ENCODE data around the gene NDUFA6.
A peak's percentile ranks its signal among the peaks of the same experiment; 100 is the strongest.
"Not testable (repeated sequence)": the region's sequence is repeated elsewhere in the genome, so short reads cannot be mapped to it uniquely, and the experiment has no call there.

The NDUFA6 gene

DNA sequence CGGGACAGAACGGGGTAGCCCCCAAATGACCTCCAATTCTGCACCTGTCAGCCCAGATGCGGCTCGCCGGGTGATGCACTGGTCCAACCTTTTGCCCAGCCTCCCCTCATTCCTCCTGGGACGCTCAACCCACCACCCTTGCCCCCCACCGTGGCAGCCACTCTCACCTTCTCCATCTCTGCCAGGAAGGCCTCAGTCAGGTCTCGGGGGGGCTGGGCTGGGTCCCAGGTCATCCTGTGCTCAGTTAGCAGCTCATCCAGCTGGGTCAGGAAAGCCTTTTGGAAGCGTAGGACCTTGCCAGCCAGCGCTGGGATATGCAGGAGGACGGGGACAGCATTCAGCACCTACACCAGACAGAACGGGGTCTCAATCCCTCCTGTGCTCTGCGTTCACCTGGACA, 37.4 kb upstream of the NDUFA6 start:
- H3K4me3 Mint-ChIP-seq; H3K27ac Mint-ChIP-seq; H3K36me3 Mint-ChIP-seq (ENCODE audit: low read depth); H3K9me3 Mint-ChIP-seq; H3K4me1 Mint-ChIP-seq (ENCODE audit: low read depth); intact Hi-C loops (cut with micrococcal nuclease): not testable (repeated sequence)
- peaks cover 28% of the 10 kb centered on the region for H3K27me3 Mint-ChIP-seq

- H3K9me3 Mint-ChIP-seq, result no peaks in the 10 kb centered on the region
- intact Hi-C loops (cut with micrococcal nuclease), result no loop called here
- H3K4me3 Mint-ChIP-seq, result no peak overlapping the region
- H3K4me1 Mint-ChIP-seq (ENCODE audit: low read depth), result peaks cover 6% of the 10 kb centered on the region
- no peak overlapping the region for H3K27ac Mint-ChIP-seq
- H3K36me3 Mint-ChIP-seq (ENCODE audit: low read depth), result no peaks in the 10 kb centered on the region
- peaks cover 26% of the 10 kb centered on the region for H3K27me3 Mint-ChIP-seq
Observed at GRCh38 chr22:42127606-42128005, 37.0 kb upstream of the NDUFA6 start.

DNA sequence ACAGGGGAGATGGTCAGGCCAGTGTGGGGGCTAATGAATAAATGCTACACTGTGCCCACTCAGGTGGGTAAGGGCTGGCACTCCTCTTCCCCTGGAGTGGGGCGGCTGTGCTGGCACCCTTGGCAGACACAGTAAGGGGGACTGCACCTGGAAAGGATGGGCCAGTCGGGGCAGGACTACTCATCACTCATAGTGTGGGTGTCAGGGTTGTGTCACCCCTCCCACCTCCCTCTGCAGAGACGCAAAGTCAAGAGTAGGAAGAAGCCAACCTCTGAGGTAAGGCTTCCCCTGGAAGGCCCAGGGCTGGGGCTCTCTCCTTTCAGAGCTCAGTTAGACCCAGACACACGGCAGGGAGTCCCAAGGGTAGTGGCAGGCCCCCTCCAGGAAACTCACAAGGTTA, 33.0 kb upstream of the NDUFA6 start:
- H3K27ac Mint-ChIP-seq; H3K9me3 Mint-ChIP-seq; H3K36me3 Mint-ChIP-seq (ENCODE audit: low read depth); intact Hi-C loops (cut with micrococcal nuclease); H3K4me3 Mint-ChIP-seq: not testable (repeated sequence)
- Mint-ChIP-seq H3K4me1 (ENCODE audit: low read depth) (peaks cover 15% of the 10 kb centered on the region), H3K27me3 (peaks cover 10% of the 10 kb centered on the region)

GRCh38 chr22:42120231-42121021, 29.9 kb upstream of the NDUFA6 start:
- H3K4me1 Mint-ChIP-seq (ENCODE audit: low read depth), result peaks cover 15% of the 10 kb centered on the region
- H3K4me3 Mint-ChIP-seq; H3K27me3 Mint-ChIP-seq; intact Hi-C loops (cut with micrococcal nuclease); H3K27ac Mint-ChIP-seq; H3K36me3 Mint-ChIP-seq (ENCODE audit: low read depth); H3K9me3 Mint-ChIP-seq: not testable (repeated sequence)

- Mint-ChIP-seq H3K4me1 (ENCODE audit: low read depth) (peaks cover 15% of the 10 kb centered on the region), H3K36me3 (ENCODE audit: low read depth) (peaks cover 11% of the 10 kb centered on the region), H3K9me3 (peaks cover 23% of the 10 kb centered on the region), H3K27ac (no peak overlapping the region), H3K4me3 (no peak overlapping the region), H3K27me3 (peaks cover 6% of the 10 kb centered on the region)
- intact Hi-C loops (cut with micrococcal nuclease), result no loop called here
Observed at GRCh38 chr22:42116848-42117424, 26.4 kb upstream of the NDUFA6 start.

DNA sequence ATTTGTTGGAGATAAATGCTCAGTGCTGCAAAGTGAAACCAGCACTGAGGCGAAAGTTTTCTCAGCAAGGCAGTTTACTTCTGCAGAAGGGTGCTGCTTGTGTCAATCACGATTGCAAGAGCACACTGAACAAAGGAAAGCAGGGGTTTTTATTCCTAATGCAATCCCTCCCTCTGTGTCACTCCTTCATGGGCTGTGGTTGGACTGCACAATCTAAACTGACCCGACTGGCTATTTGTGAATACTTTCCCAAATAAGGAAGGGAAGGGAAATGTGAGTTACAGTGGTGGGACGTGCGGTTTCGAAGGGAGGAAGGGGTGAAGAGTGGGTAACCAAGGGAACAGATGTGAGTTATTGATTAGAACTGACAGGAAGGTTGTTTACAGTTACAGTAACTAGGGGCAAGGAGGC, 24.9 kb upstream of the NDUFA6 start:
- H3K27ac Mint-ChIP-seq; H3K27me3 Mint-ChIP-seq; intact Hi-C loops (cut with micrococcal nuclease); H3K4me3 Mint-ChIP-seq; H3K4me1 Mint-ChIP-seq (ENCODE audit: low read depth): not testable (repeated sequence)
- H3K36me3 Mint-ChIP-seq (ENCODE audit: low read depth), result peaks cover 11% of the 10 kb centered on the region
- peaks cover 23% of the 10 kb centered on the region for H3K9me3 Mint-ChIP-seq

DNA sequence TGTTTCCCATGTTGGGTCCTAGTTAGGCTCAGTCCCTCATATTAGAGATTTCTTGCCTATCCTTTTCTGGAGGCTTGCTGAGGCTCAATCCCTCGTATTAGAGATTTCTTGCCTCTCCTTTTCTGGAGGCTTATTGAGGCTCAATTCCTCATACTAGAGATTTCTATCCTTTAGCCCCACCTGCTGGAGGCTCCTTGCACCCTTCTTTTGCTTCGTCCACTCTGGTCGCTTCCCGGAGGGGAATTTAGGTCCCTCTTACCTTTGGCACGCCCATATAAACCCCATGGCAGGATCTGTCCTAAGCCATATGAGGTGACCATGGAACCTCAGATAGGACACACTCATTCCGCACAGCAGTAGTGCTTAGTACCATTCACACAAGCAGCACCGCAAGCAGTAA, 24.1 kb upstream of the NDUFA6 start:
- peaks cover 2% of the 10 kb centered on the region for H3K4me1 Mint-ChIP-seq (ENCODE audit: low read depth)
- intact Hi-C loops (cut with micrococcal nuclease), result no loop called here
- no peak overlapping the region for H3K4me3 Mint-ChIP-seq
- no peak overlapping the region for H3K27ac Mint-ChIP-seq
- H3K36me3 Mint-ChIP-seq (ENCODE audit: low read depth), result peaks cover 11% of the 10 kb centered on the region
- peaks cover under 1% of the 10 kb centered on the region for H3K27me3 Mint-ChIP-seq
- peaks cover 23% of the 10 kb centered on the region for H3K9me3 Mint-ChIP-seq

- peaks cover 11% of the 10 kb centered on the region for H3K36me3 Mint-ChIP-seq (ENCODE audit: low read depth)
- not testable (repeated sequence) for H3K4me1 Mint-ChIP-seq (ENCODE audit: low read depth); H3K27ac Mint-ChIP-seq; H3K27me3 Mint-ChIP-seq; H3K4me3 Mint-ChIP-seq
- peaks cover 23% of the 10 kb centered on the region for H3K9me3 Mint-ChIP-seq
- intact Hi-C loops (cut with micrococcal nuclease), result loop anchor here (2.0 kb wide), 1 partner anchor 146 kb away; no protein-coding TSS in a partner anchor
Observed at GRCh38 chr22:42112793-42113192, 22.2 kb upstream of the NDUFA6 start.

GRCh38 chr22:42111798-42112197, 21.2 kb upstream of the NDUFA6 start:
- Mint-ChIP-seq H3K4me3 (no peak overlapping the region), H3K27ac (no peak overlapping the region), H3K27me3 (no peaks in the 10 kb centered on the region), H3K36me3 (ENCODE audit: low read depth) (peaks cover 11% of the 10 kb centered on the region), H3K4me1 (ENCODE audit: low read depth) (no peaks in the 10 kb centered on the region), H3K9me3 (peaks cover 23% of the 10 kb centered on the region)
- intact Hi-C loops (cut with micrococcal nuclease), result loop anchor here (2.0 kb wide), 1 partner anchor 145 kb away; no protein-coding TSS in a partner anchor

DNA sequence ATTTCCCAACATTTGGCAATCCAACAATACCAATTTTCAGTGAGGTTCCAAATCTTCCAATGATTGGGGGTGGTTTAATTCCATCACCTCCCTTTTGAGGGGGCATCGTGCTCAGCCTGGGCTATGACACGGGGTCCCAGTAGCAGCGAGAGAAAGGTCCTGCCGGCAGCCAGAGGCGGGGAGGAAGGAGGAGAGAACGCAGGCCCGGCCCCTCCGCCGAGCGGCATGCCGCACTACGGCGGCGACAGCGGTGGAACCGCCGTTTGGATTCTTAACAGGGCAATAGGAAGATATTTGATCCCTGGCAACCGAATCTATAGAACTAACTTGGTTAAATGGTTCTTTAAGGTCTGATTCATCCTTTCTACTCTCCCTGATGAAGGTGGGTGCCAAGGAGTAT, 18.3 kb upstream of the NDUFA6 start:
- Mint-ChIP-seq H3K9me3 (peaks cover 24% of the 10 kb centered on the region), H3K27me3 (no peaks in the 10 kb centered on the region), H3K4me3 (no peak overlapping the region), H3K4me1 (ENCODE audit: low read depth) (no peaks in the 10 kb centered on the region), H3K27ac (no peak overlapping the region), H3K36me3 (ENCODE audit: low read depth) (peaks cover 11% of the 10 kb centered on the region)
- intact Hi-C loops (cut with micrococcal nuclease), result no loop called here

DNA sequence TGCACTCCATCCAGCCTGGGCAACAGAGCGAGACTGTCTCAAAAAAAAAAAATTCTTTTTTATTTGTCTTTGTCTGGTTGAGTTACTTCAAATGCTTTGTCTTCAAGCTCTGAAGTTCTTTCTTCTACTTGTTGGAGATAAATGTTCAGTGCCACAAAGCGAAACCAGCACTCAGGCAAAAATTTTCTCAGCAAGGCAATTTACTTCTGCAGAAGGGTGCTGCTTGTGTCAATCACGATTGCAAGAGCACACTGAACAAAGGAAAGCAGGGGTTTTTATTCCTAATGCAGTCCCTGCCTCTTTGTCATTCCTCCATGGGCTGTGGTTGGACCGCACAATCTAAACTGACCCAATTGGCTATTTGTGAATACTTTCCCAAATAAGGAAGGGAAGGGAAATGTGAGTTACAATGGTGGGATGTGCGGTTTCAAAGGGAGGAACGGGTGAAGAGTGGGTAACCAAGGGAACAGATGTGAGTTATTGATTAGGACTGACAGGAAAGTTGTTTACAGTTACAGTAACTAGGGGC, 13.8 kb upstream of the NDUFA6 start:
- Mint-ChIP-seq H3K9me3 (peaks cover 57% of the 10 kb centered on the region), H3K36me3 (ENCODE audit: low read depth) (peaks cover 34% of the 10 kb centered on the region)
- H3K4me1 Mint-ChIP-seq (ENCODE audit: low read depth); H3K27me3 Mint-ChIP-seq; H3K27ac Mint-ChIP-seq; H3K4me3 Mint-ChIP-seq; intact Hi-C loops (cut with micrococcal nuclease): not testable (repeated sequence)

DNA sequence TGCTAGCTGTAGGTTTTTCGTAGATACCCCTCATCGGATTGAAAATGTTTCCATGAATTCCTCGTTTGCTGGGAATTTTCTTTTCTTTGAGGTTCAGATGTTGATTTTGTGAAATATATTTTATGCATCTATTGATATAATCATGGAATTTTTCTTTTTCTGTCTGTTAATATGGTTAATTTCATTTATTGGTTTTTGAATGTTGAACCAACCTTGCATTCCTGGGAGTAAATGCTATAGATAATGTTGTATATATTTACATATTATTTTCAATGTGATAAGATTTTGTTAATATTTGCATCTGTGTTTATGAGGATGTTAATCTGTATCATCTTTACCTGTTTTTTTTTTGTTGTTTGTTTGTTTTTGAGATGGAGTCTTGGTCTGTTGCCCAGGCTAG, 10.6 kb upstream of the NDUFA6 start:
- Mint-ChIP-seq H3K36me3 (ENCODE audit: low read depth) (peaks cover 39% of the 10 kb centered on the region), H3K4me3 (no peak overlapping the region), H3K9me3 (peaks cover 62% of the 10 kb centered on the region), H3K27ac (no peak overlapping the region), H3K4me1 (ENCODE audit: low read depth) (no peaks in the 10 kb centered on the region), H3K27me3 (no peaks in the 10 kb centered on the region)
- intact Hi-C loops (cut with micrococcal nuclease), result no loop called here

- H3K4me1 Mint-ChIP-seq (ENCODE audit: low read depth), result peaks cover 23% of the 10 kb centered on the region
- intact Hi-C loops (cut with micrococcal nuclease), result loop anchor here (5.0 kb wide), 2 partner anchors 124 to 346 kb away; partner anchors contain the start of gene SEPTIN3
Observed at GRCh38 chr22:42091455-42091782, 847 bp upstream of the NDUFA6 start.

GRCh38 chr22:42086051-42086450, 4.5 kb downstream of the NDUFA6 start:
- Mint-ChIP-seq H3K27ac (no peak overlapping the region), H3K27me3 (no peaks in the 10 kb centered on the region), H3K36me3 (ENCODE audit: low read depth) (peaks cover 83% of the 10 kb centered on the region), H3K4me1 (ENCODE audit: low read depth) (peaks cover 45% of the 10 kb centered on the region), H3K9me3 (no peaks in the 10 kb centered on the region), H3K4me3 (no peak overlapping the region)
- intact Hi-C loops (cut with micrococcal nuclease), result no loop called here

More at GRCh38 chr22:42091455-42091782, 847 bp upstream of the NDUFA6 start:
- Mint-ChIP-seq H3K27me3 (no peaks in the 10 kb centered on the region), H3K4me3 (peak overlapping the region; percentile 98), H3K9me3 (no peaks in the 10 kb centered on the region), H3K36me3 (ENCODE audit: low read depth) (peaks cover 36% of the 10 kb centered on the region), H3K27ac (peak overlapping the region; percentile 100)

All from dendritic cell treated with granulocyte-macrophage colony-stimulating factor and Interleukin-4, amounts not matched to agents 40 ng/mL and 50 ng/mL, for 4 days (primary cell).